HG02623 (cell line): ENCODE results near the gene HEBP2.
"Not testable (repeated sequence)": the region's sequence is repeated elsewhere in the genome, so short reads cannot be mapped to it uniquely, and the experiment has no call there.

Experiments
- ATAC-seq: cut with Tn5 transposase; IDR thresholded peaks from one replicate; pipeline ENCODE4 v1.9.1; 2021; ENCODE audit warnings: moderate library complexity; ENCODE audit not compliant: unreplicated experiment

HEBP2 gene

DNA sequence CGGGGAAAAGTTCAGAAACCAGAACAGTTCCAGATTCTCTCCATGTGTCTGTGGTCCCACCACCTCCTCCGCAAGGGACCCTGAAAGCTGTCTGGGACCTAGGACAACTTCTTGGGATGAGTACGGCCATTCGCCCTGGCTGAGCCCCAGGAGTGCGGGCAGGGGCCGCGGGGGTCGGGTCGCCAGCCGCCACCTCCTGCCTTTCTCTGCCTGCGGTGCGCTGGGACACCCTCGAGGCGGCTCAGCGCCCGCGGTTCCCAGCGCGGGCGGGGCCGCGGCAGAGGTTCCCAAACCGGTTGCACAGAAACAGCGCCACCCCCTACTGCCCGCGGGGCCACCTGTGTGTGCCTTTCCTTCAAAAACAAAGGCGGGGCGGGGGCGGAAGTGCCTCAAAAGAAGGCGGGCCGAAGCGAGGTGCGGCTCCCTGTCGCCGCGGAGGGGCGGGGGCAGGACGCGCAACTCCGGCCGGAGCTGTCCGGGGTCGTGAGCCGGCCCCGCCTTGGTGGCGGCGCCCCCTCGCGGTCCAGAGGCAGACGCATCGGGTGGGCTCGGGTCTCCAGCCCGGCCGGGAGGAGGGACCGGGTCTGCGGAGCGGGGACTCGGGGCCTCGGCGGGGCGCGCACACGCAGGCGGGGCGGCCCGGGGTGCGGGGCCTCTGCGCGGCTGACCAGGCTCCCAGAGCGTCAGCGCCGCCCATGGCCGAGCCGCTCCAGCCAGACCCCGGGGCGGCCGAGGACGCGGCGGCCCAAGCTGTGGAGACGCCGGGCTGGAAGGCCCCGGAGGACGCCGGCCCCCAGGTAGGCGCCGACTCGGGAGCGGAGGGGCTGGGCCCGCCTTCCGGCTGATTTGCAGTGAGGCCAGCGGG lies at the start of gene HEBP2:
Gene HEBP2 (plus strand): TSS at position 423 of the 865 bp plus-strand sequence. CDS start 273 bp downstream, at position 696.
- peak; percentile 78 for ATAC-seq

- no peak for ATAC-seq
Measured at GRCh38 chr6:138357928-138358327, 46.1 kb upstream of the HEBP2 start.

DNA sequence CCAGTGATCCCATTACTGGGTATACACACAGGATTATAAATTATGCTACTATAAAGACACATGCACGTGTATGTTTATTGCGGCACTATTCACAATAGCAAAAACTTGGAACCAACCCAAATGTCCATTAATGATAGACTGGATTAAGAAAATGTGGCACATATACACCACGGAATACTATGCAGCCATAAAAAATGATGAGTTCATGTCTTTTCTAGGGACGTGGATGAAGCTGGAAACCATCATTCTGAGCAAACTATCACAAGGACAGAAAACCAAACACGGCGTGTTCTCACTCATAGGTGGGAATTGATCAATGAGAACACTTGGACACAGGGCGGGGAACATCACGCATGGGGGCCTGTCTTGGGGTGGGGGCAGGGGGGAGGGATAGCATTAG lies 35.3 kb upstream of the HEBP2 start:
- ATAC-seq, result not testable (repeated sequence)

DNA sequence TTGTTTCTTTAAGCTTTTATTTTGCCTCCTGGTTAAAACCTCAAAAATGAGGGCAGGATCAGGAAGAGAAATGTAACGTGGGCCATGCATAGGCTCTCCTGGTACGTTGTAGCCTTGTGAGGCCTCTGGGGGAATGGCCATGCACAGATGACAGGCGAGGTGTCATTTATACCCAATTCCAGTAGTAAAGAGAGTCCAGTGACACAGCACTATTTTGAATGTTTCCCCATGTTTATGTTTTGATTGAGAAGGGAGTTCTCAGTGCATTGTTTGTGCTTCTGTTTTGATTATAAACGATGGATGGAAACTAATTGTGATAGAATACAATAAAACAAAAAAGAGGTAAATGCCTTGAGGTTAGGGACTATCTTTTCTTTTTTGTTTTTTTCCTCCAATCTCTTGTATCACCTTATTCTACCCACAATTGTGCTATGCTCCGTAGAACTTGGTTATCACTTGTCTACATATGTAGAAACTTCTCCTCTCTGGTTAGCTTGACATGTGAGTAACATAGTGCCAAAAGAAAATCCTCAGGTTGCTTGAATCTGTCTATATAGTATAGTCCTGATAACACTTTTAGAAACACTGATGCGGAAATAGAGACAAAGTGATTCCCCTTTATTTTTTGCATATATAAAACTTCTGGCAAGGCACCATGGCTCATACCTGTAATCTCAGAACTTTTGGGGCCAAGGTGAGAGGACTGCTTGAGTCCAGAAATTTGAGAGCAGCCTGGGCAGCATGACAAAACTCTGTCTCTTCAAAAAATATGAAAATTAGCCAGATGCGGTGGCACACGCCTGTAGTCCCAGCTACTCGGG lies 33.2 kb upstream of the HEBP2 start:
- ATAC-seq, result no peak

DNA sequence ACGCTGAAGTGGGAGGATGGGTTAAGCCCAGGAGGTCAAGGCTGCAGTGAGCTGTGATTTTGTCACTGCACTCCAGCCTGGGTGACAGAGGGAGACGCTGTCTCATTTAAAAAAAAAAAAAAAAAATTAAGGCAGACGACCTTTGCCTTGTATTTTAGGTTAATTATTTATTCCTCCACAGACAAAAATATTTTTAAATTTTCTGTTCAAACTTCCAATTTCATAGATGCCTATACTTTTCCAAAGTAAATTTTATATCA lies 32.6 kb upstream of the HEBP2 start:
- no peak for ATAC-seq

DNA sequence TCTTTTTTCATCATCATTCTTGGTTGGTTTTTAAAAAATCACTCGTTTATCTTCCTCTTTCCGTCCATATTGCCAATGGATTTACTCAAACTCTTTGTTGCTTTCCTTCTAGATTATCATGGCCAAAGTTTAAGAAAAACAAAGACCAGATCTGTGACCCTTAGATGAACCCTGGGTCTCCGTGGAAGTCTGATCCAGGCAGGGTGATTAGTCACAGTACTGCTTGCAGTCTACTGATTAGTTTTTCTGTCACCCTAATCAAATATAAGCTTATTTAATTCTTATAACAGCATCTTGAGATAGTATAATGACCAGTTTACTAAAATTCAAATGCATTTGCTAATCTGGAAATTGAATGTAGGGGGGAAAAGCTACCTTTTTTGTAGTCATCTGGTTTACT lies 32.3 kb upstream of the HEBP2 start:
- no peak for ATAC-seq

GRCh38 chr6:138372711-138373463 lies 31.1 kb upstream of the HEBP2 start:
- ATAC-seq, result no peak

- no peak for ATAC-seq
Measured at GRCh38 chr6:138374230-138374629, 29.8 kb upstream of the HEBP2 start.

GRCh38 chr6:138374815-138375214 lies 29.2 kb upstream of the HEBP2 start:
- no peak for ATAC-seq

GRCh38 chr6:138377042-138377441 lies 27.0 kb upstream of the HEBP2 start:
- ATAC-seq, result no peak

DNA sequence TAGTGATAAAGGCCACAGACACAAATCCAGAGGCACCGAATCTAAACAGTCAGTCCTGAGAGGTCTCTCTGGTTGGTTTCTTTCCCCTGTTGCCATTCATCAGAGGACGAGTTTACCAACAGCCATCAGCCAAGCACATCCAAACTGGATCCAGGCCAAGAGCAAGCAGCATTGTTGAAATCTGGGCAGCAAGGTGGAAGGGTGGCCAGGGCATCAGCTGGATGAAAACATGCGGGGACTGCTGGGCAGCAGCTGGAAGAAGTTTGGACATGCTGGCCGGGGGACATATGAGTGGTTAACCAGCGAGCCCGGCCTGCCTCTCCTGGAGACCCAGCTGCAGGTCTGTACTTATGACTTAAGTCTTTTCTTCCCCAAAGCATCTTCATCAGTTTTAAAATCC lies 26.2 kb upstream of the HEBP2 start, which contains the start of gene SMIM28:
Gene SMIM28 (plus strand): TSS at position 62 of the 400 bp plus-strand sequence. CDS start 168 bp downstream, at position 230.
- no peak for ATAC-seq

DNA sequence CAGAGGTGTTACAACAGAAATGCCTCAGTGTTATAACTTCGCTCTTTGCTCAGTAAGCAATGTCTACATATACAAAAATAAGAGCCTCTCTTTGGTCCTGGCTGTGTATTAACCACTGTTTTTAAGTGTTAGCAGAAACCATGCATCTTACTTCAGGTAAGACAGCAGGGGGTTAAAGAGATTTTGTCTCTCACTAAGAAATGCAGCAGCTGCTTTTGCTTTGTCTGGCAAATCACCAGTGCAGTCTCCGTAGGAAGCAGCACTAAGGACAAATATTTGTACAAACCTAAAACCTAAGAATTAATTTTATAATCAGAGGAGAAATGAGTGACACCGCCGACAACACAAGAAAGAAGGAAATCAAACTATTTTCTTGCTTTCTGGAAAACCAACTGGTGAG lies 25.6 kb upstream of the HEBP2 start:
- ATAC-seq, result no peak

- no peak for ATAC-seq
Measured at GRCh38 chr6:138382498-138383265, 21.3 kb upstream of the HEBP2 start.

GRCh38 chr6:138383776-138384175 lies 20.2 kb upstream of the HEBP2 start:
- ATAC-seq, result no peak

GRCh38 chr6:138386897-138387296 lies 17.1 kb upstream of the HEBP2 start:
- ATAC-seq, result no peak

DNA sequence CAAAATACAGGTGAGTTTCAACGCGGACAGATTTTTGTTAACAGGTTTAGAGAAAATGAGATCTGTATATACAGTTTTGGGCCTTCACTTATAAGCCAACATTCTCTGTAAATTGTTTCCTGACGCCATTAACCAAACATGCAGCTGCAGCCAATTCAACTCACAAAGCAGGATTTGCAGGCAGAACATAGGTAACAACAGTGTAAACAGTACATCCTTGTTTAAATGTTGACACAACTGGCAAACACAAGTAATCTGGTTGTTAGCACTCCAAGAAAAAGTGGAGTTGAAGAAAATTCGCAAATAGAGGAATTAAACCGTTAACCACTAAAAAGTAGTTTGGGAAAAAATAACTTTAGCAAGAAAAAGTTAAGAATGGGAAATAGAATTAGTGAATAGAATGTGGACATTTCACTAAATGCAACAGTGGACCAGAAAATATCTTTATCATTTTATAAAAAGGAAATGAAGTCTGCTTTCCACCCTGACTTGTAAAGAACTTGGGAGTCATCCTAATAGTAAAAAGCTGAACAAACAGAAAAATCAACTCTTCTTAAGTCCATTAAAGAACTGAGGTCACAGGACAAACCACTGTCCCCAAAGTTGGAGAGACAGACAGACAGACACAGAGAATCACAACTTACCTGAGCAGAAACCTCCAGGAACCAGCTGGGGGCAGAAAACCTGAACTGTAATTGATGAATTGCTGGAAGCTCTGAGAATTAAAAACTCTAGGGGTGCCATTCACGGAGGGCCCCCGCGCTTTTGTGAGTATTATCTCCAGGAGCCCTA lies 16.2 kb upstream of the HEBP2 start:
- no peak for ATAC-seq

DNA sequence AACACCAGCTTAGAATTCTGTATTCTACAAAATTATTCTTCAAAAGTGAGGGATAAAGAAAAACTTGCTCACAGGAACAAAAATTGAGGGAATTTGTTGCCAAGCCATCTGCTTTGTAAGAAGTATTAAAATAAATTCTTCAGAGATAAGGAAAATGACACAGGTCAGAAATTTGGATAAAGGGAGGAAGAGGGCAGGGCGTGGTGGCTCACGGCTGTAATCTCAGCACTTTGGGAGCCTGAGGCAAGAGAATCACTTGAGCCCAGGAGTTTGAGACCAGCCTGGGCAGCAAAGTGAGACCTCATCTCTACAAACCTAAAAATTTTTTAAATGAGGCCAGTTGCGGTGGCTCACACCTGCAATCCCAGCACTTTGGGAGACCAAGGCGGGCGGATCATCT lies 14.5 kb upstream of the HEBP2 start:
- no peak for ATAC-seq

- ATAC-seq, result no peak
Measured at GRCh38 chr6:138393871-138394783, 9.9 kb upstream of the HEBP2 start.

DNA sequence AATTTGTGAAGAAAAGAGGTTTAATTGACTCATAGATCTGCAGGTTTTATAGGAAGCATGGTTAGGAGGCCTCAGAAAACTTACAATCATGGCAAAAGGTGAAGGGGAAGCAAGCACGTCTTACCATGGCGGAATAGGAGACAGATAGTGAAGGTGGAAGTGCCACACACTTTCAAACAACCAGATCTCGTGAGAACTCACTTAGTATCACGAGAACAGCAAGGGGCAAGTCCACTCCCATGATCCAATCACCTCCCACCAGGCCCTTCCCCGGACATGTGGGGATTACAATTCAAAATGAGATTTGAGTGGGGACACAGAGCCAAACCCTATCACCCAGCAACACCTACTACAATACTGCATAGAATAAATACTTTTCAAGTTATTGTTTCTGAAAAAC lies 7.3 kb upstream of the HEBP2 start:
- no peak for ATAC-seq
